ENCODE results near the gene PRDM1. TPM values are rescaled to one million over a fixed set of nuclear protein-coding genes. Genes with fewer than 3 reads are reported as not detected.

PRDM1 gene
- polyA plus RNA-seq, 1 experiment = 4.6 TPM

DNA sequence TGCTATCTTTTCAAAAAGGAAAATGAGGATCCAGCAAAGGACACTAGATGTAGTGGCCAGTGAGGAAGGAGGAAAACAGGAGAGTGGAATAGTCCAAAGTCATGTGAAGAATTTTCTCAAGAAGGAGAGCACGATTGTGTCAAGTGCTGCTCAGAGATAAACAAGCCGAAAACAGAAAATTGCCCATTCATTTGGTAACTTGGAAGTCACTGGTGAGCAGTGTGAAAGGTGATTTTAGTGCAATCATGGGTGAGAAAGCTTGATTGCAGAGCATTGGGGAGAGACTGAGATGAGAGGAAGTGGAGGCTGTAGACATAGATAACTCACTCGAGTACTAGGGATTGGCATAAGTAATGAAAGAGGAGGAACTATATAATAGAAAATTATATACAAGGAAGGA is 26.0 kb upstream of the PRDM1 start:
- Histone ChIP-seq H3K36me3 (ENCODE audit: control insufficient read depth, insufficient read depth, low read length) (no peaks in the 10 kb centered on the region), H3K4me3 (ENCODE audit: low read depth, low read length) (no peak overlapping the region), H3K27me3 (ENCODE audit: control insufficient read depth, insufficient read depth, low read length) (no peaks in the 10 kb centered on the region)
- ChIA-PET CTCF (no interaction called here), POLR2A (no interaction called here)
- TF ChIP-seq, protein P1, sequence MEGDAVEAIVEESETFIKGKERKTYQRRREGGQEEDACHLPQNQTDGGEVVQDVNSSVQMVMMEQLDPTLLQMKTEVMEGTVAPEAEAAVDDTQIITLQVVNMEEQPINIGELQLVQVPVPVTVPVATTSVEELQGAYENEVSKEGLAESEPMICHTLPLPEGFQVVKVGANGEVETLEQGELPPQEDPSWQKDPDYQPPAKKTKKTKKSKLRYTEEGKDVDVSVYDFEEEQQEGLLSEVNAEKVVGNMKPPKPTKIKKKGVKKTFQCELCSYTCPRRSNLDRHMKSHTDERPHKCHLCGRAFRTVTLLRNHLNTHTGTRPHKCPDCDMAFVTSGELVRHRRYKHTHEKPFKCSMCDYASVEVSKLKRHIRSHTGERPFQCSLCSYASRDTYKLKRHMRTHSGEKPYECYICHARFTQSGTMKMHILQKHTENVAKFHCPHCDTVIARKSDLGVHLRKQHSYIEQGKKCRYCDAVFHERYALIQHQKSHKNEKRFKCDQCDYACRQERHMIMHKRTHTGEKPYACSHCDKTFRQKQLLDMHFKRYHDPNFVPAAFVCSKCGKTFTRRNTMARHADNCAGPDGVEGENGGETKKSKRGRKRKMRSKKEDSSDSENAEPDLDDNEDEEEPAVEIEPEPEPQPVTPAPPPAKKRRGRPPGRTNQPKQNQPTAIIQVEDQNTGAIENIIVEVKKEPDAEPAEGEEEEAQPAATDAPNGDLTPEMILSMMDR (IDR thresholded peaks at IDR 0.05; ENCODE audit: insufficient read depth, low read depth, low read length) = no peak
- no peak for DNase-seq (ENCODE audit: low read depth)

DNA sequence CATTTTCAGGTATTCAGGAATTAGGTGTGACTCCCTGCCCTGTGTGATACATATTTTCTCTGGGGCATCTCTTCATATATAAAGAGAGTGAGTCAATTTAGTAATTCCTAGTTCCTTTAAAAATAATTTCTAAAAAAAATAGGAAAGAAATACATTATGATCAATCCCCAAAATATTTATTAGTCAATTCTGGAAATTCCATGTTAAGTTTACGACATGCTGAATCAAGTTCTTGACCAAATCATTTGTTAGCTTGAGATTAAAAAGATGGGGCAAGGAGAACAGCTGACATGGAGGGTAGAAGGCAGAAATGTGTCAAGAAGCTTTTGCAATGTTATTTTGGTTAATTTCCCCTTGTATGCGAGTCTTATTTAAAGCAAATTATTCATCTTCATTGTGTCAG is 22.7 kb upstream of the PRDM1 start:
- ChIA-PET POLR2A (interaction anchor here (0.8 kb wide), 1 partner anchor 163 kb away, joined by 3 read pairs; no protein-coding TSS in a partner anchor), CTCF (no interaction called here)

DNA sequence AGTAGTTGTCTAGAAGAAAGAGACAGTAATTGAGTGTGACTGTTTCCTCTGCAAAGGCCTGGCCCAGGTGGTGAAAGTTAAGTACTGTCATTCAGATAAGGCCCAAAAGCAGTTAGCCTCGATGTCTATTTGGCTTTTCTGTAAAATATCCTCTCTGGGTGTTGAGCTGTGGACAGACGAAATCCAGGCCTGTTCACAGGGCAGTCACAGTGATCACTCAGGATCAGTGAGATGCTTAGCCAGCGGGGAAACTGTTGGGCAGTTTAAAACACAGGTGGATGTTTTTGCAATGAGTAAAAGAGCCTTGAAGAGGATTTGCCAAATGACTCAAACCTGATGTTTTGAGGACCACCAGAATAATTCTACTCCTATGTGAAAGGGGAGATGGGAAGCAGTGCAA is 22.0 kb upstream of the PRDM1 start:
- DNase-seq (ENCODE audit: low read depth) = no peak
- no peaks in the 10 kb centered on the region for H3K27me3 ChIP-seq (ENCODE audit: control insufficient read depth, insufficient read depth, low read length)
- ChIA-PET POLR2A (interaction anchor here (0.8 kb wide), 1 partner anchor 164 kb away, joined by 3 read pairs; no protein-coding TSS in a partner anchor), CTCF (interaction anchor here (1.1 kb wide), 1 partner anchor 13 kb away, joined by 4 read pairs; no protein-coding TSS in a partner anchor)
- H3K4me3 ChIP-seq (ENCODE audit: low read depth, low read length) = no peak overlapping the region
- TF ChIP-seq, protein P1 (IDR thresholded peaks at IDR 0.05; ENCODE audit: insufficient read depth, low read depth, low read length) = no peak
- no peaks in the 10 kb centered on the region for H3K36me3 ChIP-seq (ENCODE audit: control insufficient read depth, insufficient read depth, low read length)

More for the DNA sequence above, 22.7 kb upstream of the PRDM1 start:
- Histone ChIP-seq H3K4me3 (ENCODE audit: low read depth, low read length) (no peak overlapping the region), H3K27me3 (ENCODE audit: control insufficient read depth, insufficient read depth, low read length) (no peaks in the 10 kb centered on the region), H3K36me3 (ENCODE audit: control insufficient read depth, insufficient read depth, low read length) (no peaks in the 10 kb centered on the region)
- TF ChIP-seq, protein P1 (IDR thresholded peaks at IDR 0.05; ENCODE audit: insufficient read depth, low read depth, low read length) = no peak
- DNase-seq (ENCODE audit: low read depth) = no peak

DNA sequence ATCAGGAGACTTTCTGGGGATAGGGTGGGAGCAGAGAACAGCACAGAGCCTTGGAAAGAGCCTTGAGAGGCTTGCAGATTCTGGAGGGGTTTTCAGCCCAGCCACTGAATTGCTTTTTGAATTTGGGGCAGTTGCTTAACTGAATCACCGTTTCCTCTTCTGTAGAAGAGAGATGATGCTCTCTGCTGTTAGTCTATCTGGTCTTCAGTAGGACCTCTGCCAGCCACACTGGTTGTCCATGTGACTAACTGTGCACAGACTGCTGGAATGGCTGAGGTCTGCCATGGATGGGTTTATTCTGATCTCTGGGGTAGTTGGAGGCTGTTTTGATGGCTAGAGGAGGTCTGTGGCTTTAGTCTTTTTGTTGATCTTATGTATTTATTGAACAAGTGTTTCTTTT is 21.4 kb upstream of the PRDM1 start:
- Histone ChIP-seq H3K27me3 (ENCODE audit: control insufficient read depth, insufficient read depth, low read length) (no peaks in the 10 kb centered on the region), H3K36me3 (ENCODE audit: control insufficient read depth, insufficient read depth, low read length) (no peaks in the 10 kb centered on the region), H3K4me3 (ENCODE audit: low read depth, low read length) (no peak overlapping the region)
- TF ChIP-seq, protein P1 (IDR thresholded peaks at IDR 0.05; ENCODE audit: insufficient read depth, low read depth, low read length) = no peak
- ChIA-PET CTCF (interaction anchor here (1.1 kb wide), 1 partner anchor 13 kb away, joined by 4 read pairs; no protein-coding TSS in a partner anchor), POLR2A (no interaction called here)
- DNase-seq (ENCODE audit: low read depth) = no peak

DNA sequence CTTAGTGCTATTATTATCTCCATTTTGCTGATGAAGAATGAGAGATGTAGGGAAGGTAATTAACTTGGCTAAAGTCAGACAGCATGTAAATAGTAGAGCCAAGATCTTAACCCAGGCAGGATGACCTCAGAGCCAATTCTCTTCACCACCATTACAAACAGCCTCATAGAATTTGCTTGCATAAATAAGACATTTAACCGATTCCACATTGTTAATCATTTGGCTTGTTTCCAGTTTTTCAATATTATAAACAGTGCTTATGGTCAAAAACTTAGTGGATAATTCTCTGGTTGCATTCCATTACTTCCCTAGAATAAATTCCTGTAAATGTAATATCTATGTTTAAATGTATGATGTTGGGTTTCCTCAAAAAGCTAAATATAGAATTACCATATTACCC is 19.1 kb upstream of the PRDM1 start:
- Histone ChIP-seq H3K4me3 (ENCODE audit: low read depth, low read length) (no peak overlapping the region), H3K27me3 (ENCODE audit: control insufficient read depth, insufficient read depth, low read length) (no peaks in the 10 kb centered on the region), H3K36me3 (ENCODE audit: control insufficient read depth, insufficient read depth, low read length) (no peaks in the 10 kb centered on the region)
- POLR2A ChIA-PET = no interaction called here
- CTCF ChIA-PET = no interaction called here
- DNase-seq (ENCODE audit: low read depth) = no peak
- TF ChIP-seq, protein P1 (IDR thresholded peaks at IDR 0.05; ENCODE audit: insufficient read depth, low read depth, low read length) = no peak

Data from BJ (cell line).